Keratinocyte (primary cell): Measurements from ENCODE around the gene CHERP.

Experiments used
- EZH2 ChIP-seq: IDR thresholded peaks from one replicate; pipeline ENCODE4 v1.6.1; 2012; ENCODE audit warnings: inconsistent platforms, mild to moderate bottlenecking, low read length, moderate library complexity
- TF ChIP-seq, protein P1 (sequence below), 3 experiments: IDR thresholded peaks in 1 of 3; conservative IDR thresholded peaks in 1 of 3; optimal IDR thresholded peaks in 1 of 3; 2 replicates in 2 of 3; 3 replicates in 1 of 3; pipeline versions ENCODE3 to v1.5.1; 2011; ENCODE audit warnings: low read length in 3 of 3, mild to moderate bottlenecking in 3 of 3, moderate library complexity in 2 of 3, control low read depth in 1 of 3, inconsistent platforms in 1 of 3; ENCODE audit not compliant: insufficient read depth in 2 of 3; ENCODE audit errors: extremely low read depth in 1 of 3

DNA sequence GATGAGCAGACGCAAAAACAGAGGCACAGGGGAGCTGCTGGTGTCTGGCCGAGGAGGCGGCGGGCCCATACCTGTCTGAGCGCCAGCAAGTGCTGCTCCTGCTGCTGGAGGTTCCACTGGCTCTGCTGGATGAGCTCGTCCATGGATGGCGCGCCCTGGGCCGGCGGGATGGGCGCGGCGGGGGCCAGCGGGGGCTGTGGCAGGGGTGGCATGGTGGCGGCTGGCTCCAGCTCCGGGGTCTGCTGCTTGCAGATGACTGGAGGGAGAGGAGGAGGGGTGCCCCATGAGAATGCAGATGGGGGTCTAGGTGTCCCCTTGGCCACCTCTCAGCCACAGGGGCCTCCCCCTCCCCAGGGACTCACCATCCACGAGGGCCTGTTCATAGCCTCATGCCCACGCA is 6.9 kb downstream of the CHERP start:
- no peak for TF ChIP-seq EZH2
- TF ChIP-seq, protein P1, sequence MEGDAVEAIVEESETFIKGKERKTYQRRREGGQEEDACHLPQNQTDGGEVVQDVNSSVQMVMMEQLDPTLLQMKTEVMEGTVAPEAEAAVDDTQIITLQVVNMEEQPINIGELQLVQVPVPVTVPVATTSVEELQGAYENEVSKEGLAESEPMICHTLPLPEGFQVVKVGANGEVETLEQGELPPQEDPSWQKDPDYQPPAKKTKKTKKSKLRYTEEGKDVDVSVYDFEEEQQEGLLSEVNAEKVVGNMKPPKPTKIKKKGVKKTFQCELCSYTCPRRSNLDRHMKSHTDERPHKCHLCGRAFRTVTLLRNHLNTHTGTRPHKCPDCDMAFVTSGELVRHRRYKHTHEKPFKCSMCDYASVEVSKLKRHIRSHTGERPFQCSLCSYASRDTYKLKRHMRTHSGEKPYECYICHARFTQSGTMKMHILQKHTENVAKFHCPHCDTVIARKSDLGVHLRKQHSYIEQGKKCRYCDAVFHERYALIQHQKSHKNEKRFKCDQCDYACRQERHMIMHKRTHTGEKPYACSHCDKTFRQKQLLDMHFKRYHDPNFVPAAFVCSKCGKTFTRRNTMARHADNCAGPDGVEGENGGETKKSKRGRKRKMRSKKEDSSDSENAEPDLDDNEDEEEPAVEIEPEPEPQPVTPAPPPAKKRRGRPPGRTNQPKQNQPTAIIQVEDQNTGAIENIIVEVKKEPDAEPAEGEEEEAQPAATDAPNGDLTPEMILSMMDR (optimal IDR thresholded peaks at IDR 0.05 in 1 of 3, IDR thresholded peaks at IDR 0.05 in 1 of 3, conservative IDR thresholded peaks at IDR 0.05 in 1 of 3; ENCODE audit: extremely low read depth in 1 of 3, insufficient read depth in 2 of 3, low read length in 3 of 3), result no peak
